ENCODE data around the gene HIRA. TPM values are rescaled to one million over a fixed set of nuclear protein-coding genes. Genes with fewer than 3 reads are reported as not detected.
A peak's percentile ranks its signal among the peaks of the same experiment; 100 is the strongest.

HIRA gene
- total and polyA plus RNA-seq, 9 of the 15 experiments (the other 6 are each of a cell fraction or from before 2014, with no cell fraction given): 0.96 to 132 (median 58.4) TPM

DNA sequence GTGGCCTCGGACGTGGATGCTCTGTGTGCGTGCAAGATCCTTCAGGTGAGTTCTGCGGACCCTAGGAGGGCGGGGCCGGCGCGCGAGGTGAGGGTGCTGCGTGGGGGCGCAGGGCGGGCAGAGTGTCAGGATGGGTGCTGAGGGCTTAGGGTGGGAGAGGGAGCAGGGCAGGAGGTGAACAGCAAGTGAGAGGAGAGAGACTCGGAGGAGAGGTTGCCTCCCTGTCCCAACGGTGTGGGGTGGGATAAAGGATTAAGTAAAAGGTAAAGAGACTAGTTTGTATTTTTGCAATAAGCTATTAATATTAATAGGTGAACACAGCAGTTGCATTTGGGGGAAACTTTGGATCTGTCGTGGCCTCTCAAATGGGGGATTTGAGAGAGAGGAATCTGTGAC lies 48.6 kb upstream of the HIRA start (continued):
- TF ChIP-seq, protein P1, sequence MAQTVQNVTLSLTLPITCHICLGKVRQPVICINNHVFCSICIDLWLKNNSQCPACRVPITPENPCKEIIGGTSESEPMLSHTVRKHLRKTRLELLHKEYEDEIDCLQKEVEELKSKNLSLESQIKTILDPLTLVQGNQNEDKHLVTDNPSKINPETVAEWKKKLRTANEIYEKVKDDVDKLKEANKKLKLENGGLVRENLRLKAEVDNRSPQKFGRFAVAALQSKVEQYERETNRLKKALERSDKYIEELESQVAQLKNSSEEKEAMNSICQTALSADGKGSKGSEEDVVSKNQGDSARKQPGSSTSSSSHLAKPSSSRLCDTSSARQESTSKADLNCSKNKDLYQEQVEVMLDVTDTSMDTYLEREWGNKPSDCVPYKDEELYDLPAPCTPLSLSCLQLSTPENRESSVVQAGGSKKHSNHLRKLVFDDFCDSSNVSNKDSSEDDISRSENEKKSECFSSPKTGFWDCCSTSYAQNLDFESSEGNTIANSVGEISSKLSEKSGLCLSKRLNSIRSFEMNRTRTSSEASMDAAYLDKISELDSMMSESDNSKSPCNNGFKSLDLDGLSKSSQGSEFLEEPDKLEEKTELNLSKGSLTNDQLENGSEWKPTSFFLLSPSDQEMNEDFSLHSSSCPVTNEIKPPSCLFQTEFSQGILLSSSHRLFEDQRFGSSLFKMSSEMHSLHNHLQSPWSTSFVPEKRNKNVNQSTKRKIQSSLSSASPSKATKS (CRISPR knock-in tag; IDR thresholded peaks at IDR 0.05): no peak
- TF ChIP-seq MTF1 (CRISPR knock-in tag; IDR thresholded peaks at IDR 0.05; ENCODE audit: borderline replicate concordance) (0 out of 2 replicates have a peak, but pooled peaks have one; percentile 33), STAT5A (IDR thresholded peaks at IDR 0.05; ENCODE audit: borderline replicate concordance, low read length) (no peak), HSF4 (CRISPR knock-in tag; IDR thresholded peaks at IDR 0.05; ENCODE audit: borderline replicate concordance) (no peak), PPARD (CRISPR knock-in tag; IDR thresholded peaks at IDR 0.05) (no peak), ZNF436 (CRISPR knock-in tag; IDR thresholded peaks at IDR 0.05) (0 out of 2 replicates have a peak, but pooled peaks have one; percentile 2), ILF3 (IDR thresholded peaks at IDR 0.05; ENCODE audit: borderline replicate concordance) (no peak), KLF6 (CRISPR knock-in tag; IDR thresholded peaks at IDR 0.05; ENCODE audit: borderline replicate concordance) (0 out of 2 replicates have a peak, but pooled peaks have one; percentile 28), ZFX (CRISPR knock-in tag; IDR thresholded peaks at IDR 0.05) (no peak), ZNF707 (CRISPR knock-in tag; conservative IDR thresholded peaks at IDR 0.05) (no peak), SPI1 (IDR thresholded peaks at IDR 0.05; ENCODE audit: borderline replicate concordance, low read depth, low read length) (no peak), NR2C1 (IDR thresholded peaks at IDR 0.05) (no peak), NR2C1 (tag; IDR thresholded peaks at IDR 0.05) (no peak), TAF15 (IDR thresholded peaks at IDR 0.05; ENCODE audit: low read depth, low read length) (peak; percentile 51; the same call in 1 of the 2 replicates), ZNF263 (CRISPR knock-in tag; IDR thresholded peaks at IDR 0.05; ENCODE audit: borderline replicate concordance) (no peak), POLR2A (conservative IDR thresholded peaks at IDR 0.05) (no peak), ARNT (IDR thresholded peaks at IDR 0.05) (no peak)
- TF ChIP-seq, protein P2, sequence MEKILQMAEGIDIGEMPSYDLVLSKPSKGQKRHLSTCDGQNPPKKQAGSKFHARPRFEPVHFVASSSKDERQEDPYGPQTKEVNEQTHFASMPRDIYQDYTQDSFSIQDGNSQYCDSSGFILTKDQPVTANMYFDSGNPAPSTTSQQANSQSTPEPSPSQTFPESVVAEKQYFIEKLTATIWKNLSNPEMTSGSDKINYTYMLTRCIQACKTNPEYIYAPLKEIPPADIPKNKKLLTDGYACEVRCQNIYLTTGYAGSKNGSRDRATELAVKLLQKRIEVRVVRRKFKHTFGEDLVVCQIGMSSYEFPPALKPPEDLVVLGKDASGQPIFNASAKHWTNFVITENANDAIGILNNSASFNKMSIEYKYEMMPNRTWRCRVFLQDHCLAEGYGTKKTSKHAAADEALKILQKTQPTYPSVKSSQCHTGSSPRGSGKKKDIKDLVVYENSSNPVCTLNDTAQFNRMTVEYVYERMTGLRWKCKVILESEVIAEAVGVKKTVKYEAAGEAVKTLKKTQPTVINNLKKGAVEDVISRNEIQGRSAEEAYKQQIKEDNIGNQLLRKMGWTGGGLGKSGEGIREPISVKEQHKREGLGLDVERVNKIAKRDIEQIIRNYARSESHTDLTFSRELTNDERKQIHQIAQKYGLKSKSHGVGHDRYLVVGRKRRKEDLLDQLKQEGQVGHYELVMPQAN (IDR thresholded peaks at IDR 0.05; ENCODE audit: borderline replicate concordance): no peak
- TF ChIP-seq, protein P3, sequence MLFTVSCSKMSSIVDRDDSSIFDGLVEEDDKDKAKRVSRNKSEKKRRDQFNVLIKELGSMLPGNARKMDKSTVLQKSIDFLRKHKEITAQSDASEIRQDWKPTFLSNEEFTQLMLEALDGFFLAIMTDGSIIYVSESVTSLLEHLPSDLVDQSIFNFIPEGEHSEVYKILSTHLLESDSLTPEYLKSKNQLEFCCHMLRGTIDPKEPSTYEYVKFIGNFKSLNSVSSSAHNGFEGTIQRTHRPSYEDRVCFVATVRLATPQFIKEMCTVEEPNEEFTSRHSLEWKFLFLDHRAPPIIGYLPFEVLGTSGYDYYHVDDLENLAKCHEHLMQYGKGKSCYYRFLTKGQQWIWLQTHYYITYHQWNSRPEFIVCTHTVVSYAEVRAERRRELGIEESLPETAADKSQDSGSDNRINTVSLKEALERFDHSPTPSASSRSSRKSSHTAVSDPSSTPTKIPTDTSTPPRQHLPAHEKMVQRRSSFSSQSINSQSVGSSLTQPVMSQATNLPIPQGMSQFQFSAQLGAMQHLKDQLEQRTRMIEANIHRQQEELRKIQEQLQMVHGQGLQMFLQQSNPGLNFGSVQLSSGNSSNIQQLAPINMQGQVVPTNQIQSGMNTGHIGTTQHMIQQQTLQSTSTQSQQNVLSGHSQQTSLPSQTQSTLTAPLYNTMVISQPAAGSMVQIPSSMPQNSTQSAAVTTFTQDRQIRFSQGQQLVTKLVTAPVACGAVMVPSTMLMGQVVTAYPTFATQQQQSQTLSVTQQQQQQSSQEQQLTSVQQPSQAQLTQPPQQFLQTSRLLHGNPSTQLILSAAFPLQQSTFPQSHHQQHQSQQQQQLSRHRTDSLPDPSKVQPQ (CRISPR knock-in tag; IDR thresholded peaks at IDR 0.05; ENCODE audit: borderline replicate concordance): no peak
- TF ChIP-seq, protein P4, sequence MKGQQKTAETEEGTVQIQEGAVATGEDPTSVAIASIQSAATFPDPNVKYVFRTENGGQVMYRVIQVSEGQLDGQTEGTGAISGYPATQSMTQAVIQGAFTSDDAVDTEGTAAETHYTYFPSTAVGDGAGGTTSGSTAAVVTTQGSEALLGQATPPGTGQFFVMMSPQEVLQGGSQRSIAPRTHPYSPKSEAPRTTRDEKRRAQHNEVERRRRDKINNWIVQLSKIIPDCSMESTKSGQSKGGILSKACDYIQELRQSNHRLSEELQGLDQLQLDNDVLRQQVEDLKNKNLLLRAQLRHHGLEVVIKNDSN (CRISPR knock-in tag; IDR thresholded peaks at IDR 0.05): no peak
- TF ChIP-seq, protein P5, sequence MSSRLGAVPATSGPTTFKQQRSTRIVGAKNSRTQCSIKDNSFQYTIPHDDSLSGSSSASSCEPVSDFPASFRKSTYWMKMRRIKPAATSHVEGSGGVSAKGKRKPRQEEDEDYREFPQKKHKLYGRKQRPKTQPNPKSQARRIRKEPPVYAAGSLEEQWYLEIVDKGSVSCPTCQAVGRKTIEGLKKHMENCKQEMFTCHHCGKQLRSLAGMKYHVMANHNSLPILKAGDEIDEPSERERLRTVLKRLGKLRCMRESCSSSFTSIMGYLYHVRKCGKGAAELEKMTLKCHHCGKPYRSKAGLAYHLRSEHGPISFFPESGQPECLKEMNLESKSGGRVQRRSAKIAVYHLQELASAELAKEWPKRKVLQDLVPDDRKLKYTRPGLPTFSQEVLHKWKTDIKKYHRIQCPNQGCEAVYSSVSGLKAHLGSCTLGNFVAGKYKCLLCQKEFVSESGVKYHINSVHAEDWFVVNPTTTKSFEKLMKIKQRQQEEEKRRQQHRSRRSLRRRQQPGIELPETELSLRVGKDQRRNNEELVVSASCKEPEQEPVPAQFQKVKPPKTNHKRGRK (tag; IDR thresholded peaks at IDR 0.05): no peak
